WERI-Rb-1 (cell line): ENCODE measurements around the gene EVC2.

Experiments
- DNase-seq: peaks from one replicate; pipeline ENCODE4 v3.0.0-alpha.2; 2020
- H3K27ac ChIP-seq: fragments of 250-450 bp; sonication (Bioruptor Pico); 2 replicates; pipeline ENCODE4 v1.5.1; 2020; ENCODE audit warnings: mild to moderate bottlenecking, moderate library complexity
- H3K27me3 ChIP-seq: fragments of 250-450 bp; sonication (Bioruptor Pico); 2 replicates; pipeline ENCODE4 v1.5.1; 2021; ENCODE audit warnings: mild to moderate bottlenecking, low read depth, moderate library complexity; ENCODE audit not compliant: insufficient read depth, severe bottlenecking
- H3K36me3 ChIP-seq: fragments of 250-450 bp; sonication (Bioruptor Pico); 2 replicates; pipeline ENCODE4 v1.5.1; 2020; ENCODE audit warnings: mild to moderate bottlenecking, moderate library complexity
- H3K4me3 ChIP-seq: 2 replicates; pipeline ENCODE4 v1.5.1; 2011; ENCODE audit warnings: low read depth, mild to moderate bottlenecking, control low read depth, low read length
- H3K9me3 ChIP-seq: fragments of 250-450 bp; sonication (Bioruptor Pico); 2 replicates; pipeline ENCODE4 v1.5.1; 2021; ENCODE audit warnings: mild to moderate bottlenecking, moderate library complexity; ENCODE audit not compliant: severe bottlenecking
- TF ChIP-seq, protein P1 (sequence below): IDR thresholded peaks from 2 replicates; pipeline ENCODE4 v1.5.1; 2011; ENCODE audit warnings: low read depth, mild to moderate bottlenecking, control low read depth, inconsistent platforms, low read length

EVC2 gene

GRCh38 chr4:5752376-5753184, 44.2 kb upstream of the EVC2 start:
- DNase-seq: peak; percentile 97
- peak overlapping the region; percentile 11 for H3K4me3 ChIP-seq
- H3K9me3 ChIP-seq: peaks cover 7% of the 10 kb centered on the region
- H3K27me3 ChIP-seq: no peaks in the 10 kb centered on the region
- peak overlapping the region; percentile 92 for H3K27ac ChIP-seq
- H3K36me3 ChIP-seq: peaks cover 71% of the 10 kb centered on the region
- TF ChIP-seq, protein P1, sequence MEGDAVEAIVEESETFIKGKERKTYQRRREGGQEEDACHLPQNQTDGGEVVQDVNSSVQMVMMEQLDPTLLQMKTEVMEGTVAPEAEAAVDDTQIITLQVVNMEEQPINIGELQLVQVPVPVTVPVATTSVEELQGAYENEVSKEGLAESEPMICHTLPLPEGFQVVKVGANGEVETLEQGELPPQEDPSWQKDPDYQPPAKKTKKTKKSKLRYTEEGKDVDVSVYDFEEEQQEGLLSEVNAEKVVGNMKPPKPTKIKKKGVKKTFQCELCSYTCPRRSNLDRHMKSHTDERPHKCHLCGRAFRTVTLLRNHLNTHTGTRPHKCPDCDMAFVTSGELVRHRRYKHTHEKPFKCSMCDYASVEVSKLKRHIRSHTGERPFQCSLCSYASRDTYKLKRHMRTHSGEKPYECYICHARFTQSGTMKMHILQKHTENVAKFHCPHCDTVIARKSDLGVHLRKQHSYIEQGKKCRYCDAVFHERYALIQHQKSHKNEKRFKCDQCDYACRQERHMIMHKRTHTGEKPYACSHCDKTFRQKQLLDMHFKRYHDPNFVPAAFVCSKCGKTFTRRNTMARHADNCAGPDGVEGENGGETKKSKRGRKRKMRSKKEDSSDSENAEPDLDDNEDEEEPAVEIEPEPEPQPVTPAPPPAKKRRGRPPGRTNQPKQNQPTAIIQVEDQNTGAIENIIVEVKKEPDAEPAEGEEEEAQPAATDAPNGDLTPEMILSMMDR: peak; percentile 40

DNA sequence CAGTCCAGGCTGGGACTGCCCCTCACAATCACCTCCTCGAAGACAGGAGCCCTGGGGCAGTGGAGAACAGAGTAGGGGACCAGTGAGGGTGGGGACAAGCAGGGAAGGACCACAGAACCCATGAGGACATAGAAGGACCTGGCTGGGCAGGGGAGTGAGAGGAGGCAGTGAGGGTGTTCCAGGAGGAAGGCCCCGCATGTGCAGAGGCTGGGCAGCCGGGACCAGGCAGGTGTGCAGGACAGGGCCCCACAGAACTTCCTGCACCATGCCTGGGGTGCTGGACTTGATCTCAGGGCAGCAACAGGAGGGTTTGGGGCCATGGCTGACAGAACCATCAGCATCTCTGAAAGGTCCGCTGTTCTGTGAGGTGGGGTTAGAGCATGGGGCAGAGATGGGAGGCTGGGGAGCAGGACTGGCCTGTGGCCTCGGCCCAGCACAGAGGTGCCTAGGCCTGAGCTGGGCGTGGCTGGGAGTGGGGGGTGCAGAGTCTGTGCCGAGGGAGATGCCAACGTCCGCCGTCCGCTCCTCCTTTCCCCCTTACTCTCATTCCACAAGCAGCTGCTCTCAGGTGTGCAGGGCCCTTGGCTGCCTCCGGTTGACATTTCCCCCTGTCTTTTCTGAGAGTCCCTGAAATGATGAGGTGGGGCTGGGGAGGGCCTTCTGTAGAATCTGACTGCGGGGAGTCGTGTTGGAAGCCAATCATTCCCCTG, 43.5 kb upstream of the EVC2 start:
- Histone ChIP-seq H3K36me3 (peaks cover 71% of the 10 kb centered on the region), H3K4me3 (peak overlapping the region; percentile 9), H3K27ac (peak overlapping the region; percentile 92), H3K27me3 (no peaks in the 10 kb centered on the region), H3K9me3 (peaks cover 2% of the 10 kb centered on the region)
- TF ChIP-seq, protein P1: no peak
- no peak for DNase-seq

GRCh38 chr4:5750946-5751665, 42.7 kb upstream of the EVC2 start:
- TF ChIP-seq, protein P1: 0 out of 2 replicates have a peak, but pooled peaks have one; percentile 36
- no peaks in the 10 kb centered on the region for H3K9me3 ChIP-seq
- H3K27ac ChIP-seq: peak overlapping the region; percentile 92
- H3K36me3 ChIP-seq: peaks cover 68% of the 10 kb centered on the region
- H3K4me3 ChIP-seq: no peak overlapping the region
- DNase-seq: peak; percentile 67
- no peaks in the 10 kb centered on the region for H3K27me3 ChIP-seq

GRCh38 chr4:5750052-5750945, 41.9 kb upstream of the EVC2 start:
- Histone ChIP-seq H3K27ac (peak overlapping the region; percentile 92), H3K9me3 (no peaks in the 10 kb centered on the region), H3K4me3 (no peak overlapping the region), H3K36me3 (peaks cover 66% of the 10 kb centered on the region), H3K27me3 (no peaks in the 10 kb centered on the region)
- no peak for DNase-seq
- TF ChIP-seq, protein P1: no peak

DNA sequence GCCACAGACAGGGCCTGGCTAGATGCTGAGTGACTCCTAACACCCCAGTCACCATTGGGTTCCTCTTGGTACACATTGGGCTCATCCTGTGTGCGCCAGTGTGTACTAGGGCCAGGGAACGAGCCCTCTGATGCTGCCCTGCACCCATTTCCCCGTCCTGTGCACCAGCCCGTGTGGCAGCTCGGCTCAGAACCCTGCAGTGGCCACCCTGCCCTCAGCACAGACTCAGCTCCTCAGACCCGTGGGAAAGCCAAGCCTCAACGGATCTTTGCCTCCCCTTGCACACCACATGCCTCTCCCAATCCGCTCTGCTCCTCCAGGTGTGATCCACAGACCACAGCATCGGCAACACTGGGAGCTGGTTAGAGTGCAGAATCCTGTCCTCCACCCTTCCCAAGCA, 41.2 kb upstream of the EVC2 start:
- no peak for DNase-seq
- Histone ChIP-seq H3K27me3 (no peaks in the 10 kb centered on the region), H3K36me3 (peaks cover 64% of the 10 kb centered on the region), H3K9me3 (no peaks in the 10 kb centered on the region), H3K4me3 (no peak overlapping the region), H3K27ac (no peak overlapping the region; the same call in 1 of the 2 replicates)
- TF ChIP-seq, protein P1: no peak
